Stimulated activated CD8-positive, alpha-beta memory T cell treated with anti-CD3 and anti-CD28 coated beads, Interleukin-15, amount 100 ng/mL, for 4 hours (primary cell): Measurements from ENCODE around the gene OTUB2.

Source experiments
- DNase-seq, 2 donors: peaks; one replicate each; pipeline ENCODE4 v3.0.0-alpha.2; 2020; ENCODE audit warnings: low read depth in 2 of 2

OTUB2 gene

DNA sequence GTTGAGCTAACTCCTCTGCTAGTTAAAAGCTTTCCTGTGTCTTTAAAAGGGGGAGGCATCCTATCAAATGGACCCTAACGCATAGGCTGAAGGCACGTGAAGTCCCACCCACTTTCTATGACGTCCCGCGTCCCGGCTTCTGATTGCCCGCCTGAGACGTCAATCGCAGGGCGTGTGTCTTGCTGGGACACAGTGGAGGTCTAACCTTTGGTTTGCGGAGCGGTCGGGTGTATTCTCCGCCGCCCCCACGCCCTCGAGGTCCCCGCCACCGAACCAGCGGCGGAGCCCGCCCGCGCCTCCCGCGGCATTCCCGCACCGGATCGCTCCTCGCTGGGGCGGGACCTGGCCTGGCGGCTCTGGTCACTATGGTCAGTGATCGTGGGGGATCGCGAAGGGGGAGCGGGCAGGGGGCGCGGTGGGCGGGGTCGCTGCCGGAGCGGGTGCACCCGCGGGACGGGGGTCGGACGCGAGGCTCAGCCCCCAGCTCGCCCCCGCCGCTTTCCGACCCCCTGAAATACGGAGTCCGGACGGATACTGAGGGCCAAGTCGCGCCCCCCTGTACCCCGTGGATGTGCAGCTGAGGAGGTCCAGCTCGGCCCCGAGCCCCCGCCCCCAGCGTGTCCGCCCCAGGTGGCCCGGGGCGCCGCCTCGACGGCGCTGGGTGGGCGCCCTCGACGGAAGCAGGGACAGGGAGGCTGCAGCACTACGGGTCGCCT lies at the start of gene OTUB2:
TSS of gene OTUB2 (plus strand) at position 168 of the 716 bp plus-strand sequence. CDS start at position 366, 198 bp downstream.
- peak; percentile 90 for DNase-seq

GRCh38 chr14:93976477-93977057 lies 49.6 kb upstream of the OTUB2 start, which contains the start of gene ASB2:
TSS of gene ASB2 (minus strand) at chr14:93976570. CDS start at chr14:93964539, 12,031 bp downstream.
- DNase-seq, result no peak

- no peak for DNase-seq
Measured at GRCh38 chr14:93977171-93977570, 49.0 kb upstream of the OTUB2 start.

GRCh38 chr14:93977790-93978581 lies 48.2 kb upstream of the OTUB2 start:
- DNase-seq, result peak in 1 of 2 donors; percentile 71

- DNase-seq, result no peak
Measured at GRCh38 chr14:93978735-93979134, 47.4 kb upstream of the OTUB2 start.

- no peak for DNase-seq
Measured at GRCh38 chr14:93980456-93981201, 45.5 kb upstream of the OTUB2 start.

GRCh38 chr14:93981316-93982229 lies 44.6 kb upstream of the OTUB2 start:
- no peak for DNase-seq

DNA sequence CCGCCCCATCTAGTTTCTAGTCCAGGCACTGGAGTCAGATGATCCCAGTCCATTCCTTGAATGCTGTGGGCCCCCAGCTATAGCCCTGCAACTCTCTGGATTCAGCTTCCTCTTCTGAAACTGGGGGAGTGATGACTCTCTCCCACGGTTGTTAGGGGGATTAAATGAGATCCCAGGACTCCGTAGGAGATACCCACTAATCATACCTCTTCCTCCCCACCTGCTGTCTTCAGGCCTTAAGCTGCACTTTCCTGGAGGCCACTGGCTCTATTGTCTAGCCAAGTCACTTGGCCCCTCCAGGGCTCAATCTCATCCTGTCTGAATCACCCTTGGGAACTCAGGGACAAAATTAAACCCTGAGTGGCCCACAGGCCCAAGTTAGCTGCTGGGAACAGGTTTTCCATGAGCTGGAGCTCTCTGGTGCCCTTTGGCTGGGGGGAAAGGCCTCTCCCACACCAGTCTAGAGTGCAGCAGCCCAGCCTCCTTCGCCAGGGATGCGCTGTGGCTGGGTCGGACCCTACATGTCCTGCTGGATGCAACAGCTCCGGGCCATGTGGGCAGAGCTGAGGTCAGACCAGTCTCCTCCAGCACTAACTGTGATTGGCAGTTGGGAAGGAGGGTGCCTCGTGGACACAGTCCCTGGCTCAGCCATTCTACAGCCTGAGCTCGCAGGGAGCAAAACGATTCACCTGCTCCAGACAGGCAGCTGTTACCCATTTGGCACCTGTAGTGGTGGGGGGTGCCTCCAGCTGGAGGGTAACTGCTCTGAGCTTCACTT lies 43.7 kb upstream of the OTUB2 start:
- no peak for DNase-seq

DNA sequence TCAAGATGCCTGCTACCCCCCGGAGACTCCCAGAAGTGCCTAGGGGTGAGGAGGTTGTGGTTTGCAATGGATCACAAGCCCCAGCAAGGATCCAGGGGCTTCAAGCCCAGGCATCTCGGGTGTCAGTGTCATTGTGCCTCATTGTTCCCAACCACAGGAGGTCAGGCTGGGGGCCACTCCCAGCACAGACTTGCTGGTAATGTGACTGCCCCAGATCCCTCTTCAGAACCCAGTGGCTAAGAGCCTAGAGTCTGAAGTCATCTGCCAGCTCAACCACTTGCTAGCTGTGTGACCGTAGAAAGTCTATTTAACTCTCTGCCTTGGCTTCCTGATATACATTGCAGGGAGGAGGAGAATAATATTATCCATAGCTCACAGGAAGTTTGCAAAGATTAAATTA lies 42.1 kb upstream of the OTUB2 start:
- no peak for DNase-seq

- DNase-seq, result no peak
Measured at GRCh38 chr14:93984987-93985410, 41.1 kb upstream of the OTUB2 start.

DNA sequence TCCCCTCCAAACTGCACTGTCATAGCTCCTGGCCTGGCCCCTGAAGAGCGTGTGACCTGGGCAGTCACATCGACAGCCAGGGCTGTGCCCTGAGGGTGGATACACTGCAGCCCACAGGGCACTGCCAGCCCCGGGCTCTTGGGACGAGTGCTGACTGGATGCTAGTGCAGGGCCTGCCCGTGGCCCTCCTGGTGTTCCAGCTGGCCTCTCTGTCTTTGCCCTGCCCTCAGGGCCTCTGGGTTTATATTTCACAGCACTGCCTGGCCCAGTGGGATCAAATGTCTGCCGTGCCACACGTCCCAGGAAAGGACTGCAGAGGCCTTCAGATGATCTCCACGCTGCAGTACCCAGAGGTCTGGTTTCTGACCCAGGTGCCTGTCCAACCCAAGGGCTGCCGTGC lies 39.2 kb upstream of the OTUB2 start:
- no peak for DNase-seq

GRCh38 chr14:93987376-93987775 lies 38.8 kb upstream of the OTUB2 start:
- DNase-seq, result no peak

DNA sequence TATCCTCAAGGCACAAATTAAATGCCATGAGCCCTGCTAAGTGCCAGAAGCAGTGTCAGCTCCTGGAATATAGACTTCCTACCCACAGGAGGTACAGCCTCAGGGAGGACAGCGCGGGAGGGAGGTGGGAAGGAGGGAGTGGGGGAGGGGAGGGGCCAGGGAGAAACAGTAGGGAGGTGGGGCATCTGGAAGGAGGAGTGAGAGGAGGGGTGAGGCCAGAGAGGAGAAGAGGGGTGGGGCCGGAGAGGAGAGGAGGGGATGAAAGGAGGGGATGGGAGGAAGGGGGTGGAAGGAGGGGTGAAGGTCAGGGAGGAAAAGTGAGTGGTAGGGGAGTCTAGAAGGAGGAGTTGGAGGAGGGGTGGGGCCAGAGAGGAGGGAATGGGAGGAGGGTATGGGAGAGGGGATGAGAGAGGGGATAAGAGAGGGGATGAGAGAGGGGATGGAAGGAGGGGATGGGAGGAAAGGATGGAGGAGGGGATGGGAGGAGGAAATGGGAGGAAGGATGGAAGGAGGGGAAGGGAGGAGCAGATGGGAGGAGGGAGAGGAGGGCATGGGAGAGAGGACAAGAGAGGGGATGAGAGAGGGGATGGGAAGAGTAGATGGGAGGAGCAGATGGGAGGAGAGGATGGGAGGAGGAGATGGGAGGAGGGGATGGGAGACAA lies 38.2 kb upstream of the OTUB2 start:
- DNase-seq, result no peak

DNA sequence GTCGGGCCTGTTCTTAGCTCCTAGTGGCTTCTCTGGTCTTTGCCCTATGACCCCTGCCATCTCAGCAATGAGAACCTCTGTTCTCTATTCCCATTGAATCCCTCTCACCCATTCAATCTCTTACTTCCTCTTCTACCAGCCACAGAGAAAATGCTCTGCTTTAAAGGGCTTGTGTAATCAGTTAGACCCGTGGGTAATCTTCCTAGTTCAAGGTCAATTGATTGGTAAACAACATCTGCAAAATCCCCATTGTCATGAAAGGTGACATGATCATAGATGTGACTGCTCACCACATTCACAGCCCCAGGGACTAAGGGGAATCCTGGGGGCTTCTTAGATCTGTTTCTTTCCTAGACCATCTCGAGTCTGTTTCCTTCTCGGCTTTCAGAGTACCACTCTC lies 36.2 kb upstream of the OTUB2 start:
- no peak for DNase-seq

- no peak for DNase-seq
Measured at GRCh38 chr14:93991212-93991611, 34.9 kb upstream of the OTUB2 start.

- DNase-seq, result no peak
Measured at GRCh38 chr14:93991649-93992048, 34.5 kb upstream of the OTUB2 start.

- DNase-seq, result no peak
Measured at GRCh38 chr14:93993382-93993781, 32.8 kb upstream of the OTUB2 start.

DNA sequence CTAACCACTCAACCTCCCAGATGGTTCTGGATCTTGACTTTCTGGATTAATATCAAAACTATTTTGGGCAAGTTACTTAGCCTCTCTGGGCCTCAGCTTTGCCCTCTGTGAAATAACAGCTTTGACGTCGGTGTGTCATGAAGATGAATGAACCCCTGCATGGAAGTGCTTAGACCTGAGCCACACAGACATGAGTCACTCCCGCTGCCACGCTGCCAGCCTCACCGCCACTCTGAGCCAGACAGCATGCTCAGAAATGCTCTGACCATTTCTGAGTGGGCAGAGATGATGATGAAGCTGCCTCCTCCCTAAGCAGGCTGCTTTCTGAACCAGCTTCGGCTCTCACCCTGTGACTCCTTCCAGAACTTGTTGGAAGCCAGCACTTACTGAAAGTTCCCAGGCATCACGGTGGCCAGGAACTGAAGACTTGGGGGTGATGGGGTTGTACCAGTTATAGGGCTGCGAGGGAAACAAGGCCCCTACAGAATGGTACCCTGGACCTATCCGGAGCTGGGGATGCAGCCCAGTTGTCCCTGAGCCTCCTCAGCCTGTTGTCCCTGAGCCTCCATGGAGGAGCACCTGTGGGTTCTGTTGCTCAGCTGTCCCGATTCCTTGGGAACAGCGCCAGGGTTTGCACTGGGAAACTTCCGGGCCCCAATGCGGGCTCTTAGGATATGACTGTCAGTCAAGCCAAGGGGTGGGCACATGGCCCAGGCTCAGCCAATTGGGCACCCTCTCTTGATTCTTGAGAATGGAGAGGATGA lies 31.0 kb upstream of the OTUB2 start:
- DNase-seq, result peak; percentile 38 to 46
